Measurements from ENCODE around the gene ABCA3.

DNA sequence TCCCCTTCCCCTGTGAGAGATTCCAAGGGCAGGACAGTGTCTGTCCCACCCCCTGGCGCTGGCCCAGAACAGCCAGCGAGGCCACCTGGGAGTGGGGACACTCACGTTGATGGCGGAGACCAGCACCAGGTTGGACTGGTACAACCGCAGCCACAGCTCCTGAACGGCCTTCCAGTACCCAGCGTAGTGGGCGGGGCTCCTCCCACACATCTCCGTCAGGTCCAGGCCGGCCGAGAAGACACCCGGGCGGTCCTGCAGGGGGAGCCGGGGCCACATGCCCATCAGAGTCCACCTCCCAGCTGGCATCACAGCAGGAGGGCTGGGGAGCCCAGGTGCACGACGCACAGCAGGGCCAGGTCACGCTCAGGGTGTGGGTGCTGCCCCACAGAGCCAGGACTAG, 96.2 kb downstream of the ABCA3 start:
- TF ChIP-seq, protein P1, sequence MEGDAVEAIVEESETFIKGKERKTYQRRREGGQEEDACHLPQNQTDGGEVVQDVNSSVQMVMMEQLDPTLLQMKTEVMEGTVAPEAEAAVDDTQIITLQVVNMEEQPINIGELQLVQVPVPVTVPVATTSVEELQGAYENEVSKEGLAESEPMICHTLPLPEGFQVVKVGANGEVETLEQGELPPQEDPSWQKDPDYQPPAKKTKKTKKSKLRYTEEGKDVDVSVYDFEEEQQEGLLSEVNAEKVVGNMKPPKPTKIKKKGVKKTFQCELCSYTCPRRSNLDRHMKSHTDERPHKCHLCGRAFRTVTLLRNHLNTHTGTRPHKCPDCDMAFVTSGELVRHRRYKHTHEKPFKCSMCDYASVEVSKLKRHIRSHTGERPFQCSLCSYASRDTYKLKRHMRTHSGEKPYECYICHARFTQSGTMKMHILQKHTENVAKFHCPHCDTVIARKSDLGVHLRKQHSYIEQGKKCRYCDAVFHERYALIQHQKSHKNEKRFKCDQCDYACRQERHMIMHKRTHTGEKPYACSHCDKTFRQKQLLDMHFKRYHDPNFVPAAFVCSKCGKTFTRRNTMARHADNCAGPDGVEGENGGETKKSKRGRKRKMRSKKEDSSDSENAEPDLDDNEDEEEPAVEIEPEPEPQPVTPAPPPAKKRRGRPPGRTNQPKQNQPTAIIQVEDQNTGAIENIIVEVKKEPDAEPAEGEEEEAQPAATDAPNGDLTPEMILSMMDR (IDR thresholded peaks at IDR 0.05; ENCODE audit: low read depth, low read length) = no peak
- no peak for TF ChIP-seq EZH2phosphoT487 (IDR thresholded peaks at IDR 0.05; ENCODE audit: low read depth)
